HG02884 (cell line): ENCODE data around the gene DNASE2B.

Source experiments
- ATAC-seq: cut with Tn5 transposase; IDR thresholded peaks from one replicate; pipeline ENCODE4 v1.9.1; 2021; ENCODE audit warnings: mild to moderate bottlenecking, moderate library complexity; ENCODE audit not compliant: unreplicated experiment

Gene DNASE2B

DNA sequence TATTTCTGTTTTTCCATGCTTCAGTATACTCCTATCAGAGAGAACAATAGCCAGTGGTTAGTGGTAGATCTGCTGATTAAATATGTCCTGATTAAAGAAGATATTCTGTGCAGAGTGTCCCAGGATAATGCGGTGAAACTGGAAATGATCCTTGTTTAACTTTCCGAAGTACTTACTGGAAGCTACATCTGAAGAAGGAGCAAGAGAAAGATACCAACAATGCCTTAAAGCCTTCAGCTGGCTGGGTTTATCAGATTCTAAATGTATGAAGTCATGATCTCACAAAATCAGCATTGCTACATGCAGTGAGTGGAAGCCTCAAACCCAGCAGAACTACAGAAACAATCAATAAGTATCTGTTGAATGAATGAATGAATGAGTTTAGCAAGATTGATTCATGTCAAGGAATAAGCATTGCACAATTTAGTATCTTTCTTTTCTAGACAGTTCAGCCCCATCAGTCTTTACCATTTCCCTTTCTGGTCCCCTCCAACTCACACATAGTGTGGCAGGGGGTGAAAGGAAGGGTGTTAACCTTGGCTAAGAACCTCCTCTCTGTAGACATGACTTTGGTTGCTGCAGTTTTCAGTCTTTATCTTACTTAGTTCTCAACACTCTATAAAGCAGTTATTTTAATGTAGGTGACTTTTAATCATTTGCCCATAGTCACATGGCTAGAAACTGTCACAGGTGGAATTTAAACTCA lies 24.7 kb upstream of the DNASE2B start:
- no peak for ATAC-seq

DNA sequence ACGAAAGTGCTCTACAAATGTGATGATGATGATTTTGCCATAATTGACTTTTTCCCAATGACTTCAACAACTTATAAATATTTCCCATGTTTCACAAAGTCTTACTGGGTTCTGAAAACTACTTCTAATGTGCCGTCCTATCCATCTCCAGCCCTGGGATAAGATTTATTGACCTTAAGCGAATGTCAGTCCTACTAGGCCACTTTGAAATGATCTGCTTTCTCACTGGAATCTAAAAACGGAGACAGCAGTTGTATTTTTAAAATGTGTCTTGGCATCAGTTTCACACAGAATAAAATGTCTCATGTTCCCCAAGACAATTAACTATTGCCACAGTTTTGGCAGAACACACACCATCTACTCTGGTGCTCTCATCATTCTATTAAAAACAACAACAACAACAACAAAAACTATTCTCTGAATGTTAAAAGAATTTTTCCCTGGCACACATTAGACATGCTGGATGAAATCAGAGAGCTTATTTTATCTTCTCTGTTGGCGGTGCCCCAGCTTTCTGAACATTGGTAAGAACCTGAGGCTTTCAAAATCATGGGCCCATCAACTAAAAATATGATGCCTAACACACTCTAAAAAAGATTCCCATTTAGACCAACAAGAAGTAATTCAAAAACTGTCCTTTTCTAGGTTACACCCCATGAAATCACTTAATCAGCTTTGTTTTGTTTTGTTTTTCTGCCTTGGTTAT lies 23.1 kb upstream of the DNASE2B start:
- no peak for ATAC-seq

DNA sequence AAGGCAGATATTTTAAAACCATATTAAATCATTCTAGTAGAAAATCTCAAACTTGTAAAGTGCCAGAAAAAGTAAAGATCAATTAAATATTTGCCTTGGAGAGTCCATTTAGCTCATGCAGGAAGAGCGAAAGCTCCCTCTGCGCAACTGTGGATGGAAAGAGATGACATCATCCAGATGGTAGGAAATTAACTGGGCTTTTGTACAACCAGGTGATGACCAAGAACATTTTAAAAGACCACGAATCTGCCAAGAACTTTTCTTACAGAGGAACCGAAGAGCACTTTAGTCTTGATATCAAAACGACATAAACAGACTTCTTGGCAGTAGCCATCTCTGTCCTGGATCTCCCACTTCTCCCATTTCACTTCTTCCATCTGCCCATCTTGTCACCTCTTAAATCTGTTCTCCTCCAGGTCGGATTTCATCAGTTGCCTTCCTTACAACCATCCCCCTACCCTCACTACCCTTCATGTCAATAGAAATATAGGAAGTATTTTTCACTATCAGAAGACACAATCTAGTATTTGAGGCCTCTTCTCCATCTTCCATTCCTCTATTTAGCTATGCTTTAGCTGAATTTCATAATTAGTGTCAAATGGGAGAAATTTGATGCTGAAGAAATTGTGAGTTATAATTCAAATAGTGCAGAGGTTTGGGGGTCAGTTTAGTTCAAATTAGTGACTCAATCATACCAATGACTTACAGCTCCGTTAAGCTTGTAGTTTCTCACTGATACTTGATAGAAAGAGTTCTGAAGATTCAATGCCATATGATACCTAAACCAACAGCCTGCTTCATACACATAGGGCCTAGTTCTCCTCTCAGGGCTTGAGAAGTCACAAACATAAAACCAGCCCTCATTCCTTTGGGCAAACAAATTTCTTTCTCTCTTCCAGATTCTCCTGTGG lies 22.0 kb upstream of the DNASE2B start:
- no peak for ATAC-seq

DNA sequence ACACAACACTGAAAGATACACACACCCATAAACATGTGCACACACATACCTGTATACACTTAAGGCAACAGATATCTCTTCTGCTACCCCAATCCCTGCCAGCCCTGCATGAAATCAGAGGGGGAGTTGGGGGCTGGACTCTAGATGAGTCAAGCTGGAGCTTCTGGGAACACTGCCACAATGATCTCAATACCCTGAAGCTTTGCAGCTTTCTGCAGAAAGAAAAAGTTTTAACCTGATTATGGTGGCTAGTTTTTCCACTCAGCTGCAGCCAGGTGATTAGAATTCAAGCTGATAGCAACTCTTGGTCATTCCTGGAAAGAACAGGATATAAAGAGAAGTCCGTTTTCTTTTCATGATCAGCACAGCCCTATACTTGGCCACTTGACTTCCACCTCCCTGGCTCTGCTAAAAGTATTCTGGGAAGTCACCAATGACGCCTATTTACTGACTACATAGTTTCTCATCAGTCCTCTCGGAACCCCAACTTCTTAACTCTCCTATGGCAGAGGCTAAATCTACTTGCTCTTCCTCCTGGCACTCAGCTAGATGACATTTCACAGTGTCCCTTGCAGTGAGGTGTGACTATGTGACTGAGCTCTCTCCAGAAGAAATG lies 20.7 kb upstream of the DNASE2B start:
- no peak for ATAC-seq

GRCh38 chr1:84379138-84379916 lies 19.0 kb upstream of the DNASE2B start:
- no peak for ATAC-seq

DNA sequence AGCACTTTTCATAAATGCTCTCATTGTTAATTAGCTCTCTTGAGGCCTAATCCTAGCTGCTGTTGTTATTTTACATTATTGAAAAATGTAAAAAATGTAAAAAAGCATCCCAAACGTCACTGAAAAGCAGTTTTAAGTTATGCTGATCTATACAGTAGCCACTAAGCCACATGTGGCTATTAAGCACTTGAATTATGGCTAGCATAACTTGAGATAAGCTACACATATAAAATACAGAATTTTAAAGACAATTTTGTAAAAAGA lies 18.4 kb upstream of the DNASE2B start:
- ATAC-seq: no peak

- ATAC-seq: no peak
These were observed 16.2 kb upstream of the DNASE2B start for GRCh38 chr1:84382127-84382526.

DNA sequence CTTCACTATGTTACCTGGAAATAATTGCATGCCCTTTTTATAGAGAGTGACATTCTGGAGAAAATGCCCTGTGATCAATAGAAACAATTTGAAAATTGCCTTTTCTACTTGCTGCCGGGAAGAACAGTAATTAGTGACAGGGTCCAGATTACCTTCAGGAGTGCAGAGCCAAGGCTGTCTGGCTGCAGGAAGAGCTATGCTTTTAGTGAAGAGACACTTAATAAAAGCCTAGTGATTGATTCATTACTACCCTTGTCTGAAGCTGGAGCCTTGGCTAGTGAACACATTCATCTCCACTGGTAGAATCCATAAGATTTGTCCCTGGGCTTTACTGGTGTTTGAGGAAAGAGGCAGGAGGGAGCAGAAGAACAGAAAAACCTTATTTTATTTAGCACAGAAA lies 12.9 kb upstream of the DNASE2B start:
- no peak for ATAC-seq

DNA sequence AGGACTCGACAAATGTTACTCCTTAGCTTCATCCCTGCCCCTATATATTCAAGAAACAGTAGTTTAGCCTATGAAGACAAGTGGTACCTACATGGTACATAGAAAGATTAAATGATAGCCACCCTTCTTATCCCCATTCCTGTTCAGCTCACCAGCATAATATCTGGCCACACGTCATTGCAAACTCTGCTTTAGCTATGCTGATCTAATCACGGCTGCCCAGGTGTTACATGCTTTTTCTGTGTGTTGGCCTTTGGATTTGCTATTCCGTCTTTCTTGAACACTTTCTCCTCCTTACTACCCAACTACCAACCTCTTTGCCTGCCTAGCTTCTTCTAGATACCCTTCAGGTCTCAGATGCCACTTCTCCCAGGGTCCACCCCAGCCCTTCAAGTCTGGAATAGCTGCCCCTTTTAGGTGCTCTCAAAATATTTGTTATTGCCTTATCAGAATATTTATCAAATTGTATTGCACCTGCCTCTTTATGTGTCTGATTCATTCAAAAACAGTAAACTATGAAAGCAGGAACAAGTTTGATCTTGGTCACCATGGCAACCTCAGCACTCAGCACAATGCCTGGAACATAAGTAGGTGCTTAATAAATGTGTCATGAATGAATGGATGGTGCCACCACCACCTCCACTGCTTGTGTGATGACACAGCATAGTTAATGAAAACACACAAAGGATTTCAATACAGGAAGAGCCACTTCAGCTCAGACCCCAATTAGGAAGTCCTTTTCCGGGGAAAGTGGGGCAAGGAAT lies 11.4 kb upstream of the DNASE2B start:
- no peak for ATAC-seq

- ATAC-seq: no peak
These were observed 10.7 kb upstream of the DNASE2B start for GRCh38 chr1:84387480-84388163.

DNA sequence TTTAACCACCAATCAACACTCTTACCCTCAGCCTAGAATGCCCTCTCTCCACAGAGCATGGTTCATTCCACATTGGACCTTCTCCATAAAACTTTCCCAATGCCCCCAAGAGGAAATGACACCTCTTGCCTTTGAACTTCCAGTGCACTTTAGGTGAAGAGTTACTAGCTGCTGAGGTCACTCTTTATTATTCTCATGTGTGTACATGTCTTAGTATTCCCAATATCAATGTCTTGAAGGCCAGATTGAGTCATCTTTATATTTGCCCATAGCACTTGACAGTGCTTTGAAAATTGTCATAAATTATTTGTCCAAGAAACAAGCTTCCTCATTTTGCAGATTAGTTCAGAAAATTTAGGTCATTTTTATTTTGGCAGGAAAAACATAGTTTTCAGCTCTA lies 8.1 kb upstream of the DNASE2B start:
- ATAC-seq: no peak

DNA sequence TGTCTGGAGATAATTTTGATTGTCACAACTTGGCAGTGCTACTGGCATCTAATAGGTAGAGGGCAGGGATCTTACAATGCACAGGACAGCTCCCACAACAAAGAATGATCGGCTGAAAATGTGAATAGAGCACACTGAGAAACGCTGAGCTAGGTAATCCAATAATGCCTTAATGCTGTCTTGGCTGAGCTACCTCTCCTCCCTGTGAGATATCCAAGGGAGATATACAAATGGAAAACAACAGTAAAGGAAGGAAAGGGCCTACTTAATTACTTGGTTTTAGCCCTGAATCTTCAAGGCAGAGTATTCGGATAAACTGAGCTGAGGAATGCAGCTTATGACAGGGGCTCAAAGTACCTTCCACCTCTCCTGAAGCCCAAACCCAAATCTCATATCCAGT lies 2.9 kb downstream of the DNASE2B start:
- ATAC-seq: no peak

- no peak for ATAC-seq
These were observed 3.8 kb downstream of the DNASE2B start for GRCh38 chr1:84402060-84402459.

GRCh38 chr1:84402501-84402900 lies 4.2 kb downstream of the DNASE2B start:
- ATAC-seq: no peak

DNA sequence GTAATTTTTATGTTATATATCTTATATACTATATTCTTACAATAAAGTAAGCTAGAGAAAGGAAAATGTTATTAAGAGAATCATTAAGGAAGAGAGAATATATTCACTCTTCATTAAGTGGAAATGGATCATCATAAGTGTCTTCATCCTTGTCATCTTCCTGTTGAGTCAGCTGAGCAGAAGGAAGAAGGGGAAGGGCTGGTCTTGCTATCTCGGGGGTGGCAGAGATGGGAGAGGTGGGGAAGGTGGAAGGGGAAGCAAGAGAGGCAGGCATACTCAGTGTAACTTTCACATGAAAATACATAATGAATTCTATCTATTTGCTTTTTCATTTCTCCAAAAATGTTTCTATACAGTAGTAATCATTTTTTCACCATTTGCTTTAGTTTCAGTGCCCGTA lies 5.1 kb downstream of the DNASE2B start:
- no peak for ATAC-seq

- ATAC-seq: no peak
These were observed 8.1 kb downstream of the DNASE2B start for GRCh38 chr1:84406346-84406861.

DNA sequence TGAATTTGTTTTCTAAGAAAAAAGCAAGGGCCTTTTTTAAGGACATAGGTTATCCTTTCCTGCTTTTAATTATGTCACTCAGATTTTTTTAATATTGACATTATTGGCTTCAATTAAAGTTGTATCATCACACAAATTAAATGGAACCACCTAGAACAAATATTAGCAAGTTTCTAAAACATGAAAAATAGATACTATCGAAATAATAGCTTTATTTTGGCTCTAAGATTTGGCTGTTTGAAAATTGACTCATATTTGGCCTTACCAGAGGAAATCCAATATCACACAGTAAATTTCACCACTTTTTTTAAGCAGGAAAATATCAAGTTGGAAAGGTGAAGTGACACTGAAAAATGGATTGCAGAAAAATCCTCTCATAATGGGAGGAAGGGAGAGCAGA lies 9.2 kb downstream of the DNASE2B start:
- ATAC-seq: no peak

- no peak for ATAC-seq
These were observed 9.7 kb downstream of the DNASE2B start for GRCh38 chr1:84407958-84408422.

- ATAC-seq: no peak
These were observed 11.6 kb downstream of the DNASE2B start for GRCh38 chr1:84409888-84410287.
